Subcutaneous abdominal adipose tissue (tissue), 5 donors: ENCODE results near the gene DNAJB13.
"Not testable (repeated sequence)": the region's sequence is repeated elsewhere in the genome, so short reads cannot be mapped to it uniquely, and the experiment has no call there.

Experiments used
- H3K27ac ChIP-seq: one replicate; pipeline ENCODE4 v1.7.0; 2013; ENCODE audit warnings: low read depth, mild to moderate bottlenecking, inconsistent platforms, low read length, moderate library complexity
- H3K27me3 ChIP-seq, 5 donors: one replicate each; pipeline ENCODE4 v1.7.0; 2013; ENCODE audit warnings: low read length in 5 of 5, inconsistent platforms in 1 of 5; ENCODE audit not compliant: control insufficient read depth in 5 of 5, insufficient read depth in 4 of 5
- H3K36me3 ChIP-seq, 5 donors: one replicate each; pipeline ENCODE4 v1.7.0; 2013; ENCODE audit warnings: low read length in 5 of 5; ENCODE audit not compliant: control insufficient read depth in 5 of 5, insufficient read depth in 5 of 5
- H3K4me1 ChIP-seq, 5 donors: one replicate each; pipeline ENCODE4 v1.7.0; 2013; ENCODE audit warnings: low read length in 5 of 5, mild to moderate bottlenecking in 3 of 5, moderate library complexity in 1 of 5; ENCODE audit not compliant: control insufficient read depth in 5 of 5, insufficient read depth in 5 of 5
- H3K4me3 ChIP-seq, 5 donors: one replicate each; pipeline ENCODE4 v1.7.0; 2013; ENCODE audit warnings: low read length in 5 of 5, low read depth in 1 of 5
- H3K9ac ChIP-seq, 5 donors: one replicate each; pipeline ENCODE4 v1.7.0; 2013; ENCODE audit warnings: low read length in 5 of 5, mild to moderate bottlenecking in 4 of 5, moderate library complexity in 3 of 5
- H3K9me3 ChIP-seq, 5 donors: one replicate each; pipeline ENCODE4 v1.7.0; 2013; ENCODE audit warnings: low read length in 5 of 5; ENCODE audit not compliant: control insufficient read depth in 5 of 5
- donor health status: healthy.
- donor health status: healthy.
- donor health status: healthy.
- donor health status: healthy.
- donor health status: healthy.

The DNAJB13 gene

DNA sequence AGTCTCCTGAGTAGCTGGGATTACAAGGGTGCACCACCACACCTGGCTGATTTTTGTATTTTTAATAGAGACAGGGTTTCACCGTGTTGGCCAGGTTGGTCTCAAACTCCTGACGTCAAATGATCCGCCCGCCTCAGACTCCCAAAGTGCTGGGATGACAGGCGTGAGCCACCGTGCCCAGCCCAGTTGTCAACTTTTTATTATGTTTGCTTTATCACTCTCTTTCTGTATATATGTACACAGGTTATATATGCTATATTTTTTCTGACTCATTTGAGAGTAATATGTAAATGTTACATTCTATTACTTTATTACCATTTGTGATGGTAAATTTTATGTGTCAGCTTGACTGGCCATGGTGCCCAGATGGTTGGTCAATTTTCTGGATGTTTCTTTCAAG is 18.9 kb upstream of the DNAJB13 start:
- no peaks in the 10 kb centered on the region for H3K4me1 ChIP-seq
- no peak overlapping the region for H3K9ac ChIP-seq
- H3K9me3 ChIP-seq: no peaks in the 10 kb centered on the region
- peaks cover 22 to 41% (median 29%) of the 10 kb centered on the region in 5 donors for H3K36me3 ChIP-seq
- H3K27me3 ChIP-seq: no peaks in the 10 kb centered on the region
- no peak overlapping the region for H3K4me3 ChIP-seq
- H3K27ac ChIP-seq: no peak overlapping the region

DNA sequence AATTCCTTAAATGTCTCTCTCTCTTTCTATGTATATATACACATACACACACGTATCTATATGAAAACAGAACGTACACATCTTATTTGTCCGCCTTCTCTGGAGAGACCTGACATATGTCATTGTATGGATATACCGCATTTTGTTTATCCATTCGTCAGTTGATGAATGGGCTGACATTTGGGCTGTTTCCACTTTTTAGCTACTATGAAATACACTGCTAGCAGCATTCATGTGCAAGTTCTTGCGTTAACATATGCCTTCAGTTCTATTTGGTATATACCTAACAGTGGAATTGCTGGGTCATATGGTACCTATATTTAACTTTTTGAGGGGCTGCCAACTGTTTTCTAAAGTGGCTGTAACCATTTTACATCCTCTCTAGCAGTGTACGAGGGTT is 18.0 kb upstream of the DNAJB13 start:
- no peak overlapping the region for H3K4me3 ChIP-seq
- H3K9me3 ChIP-seq: no peaks in the 10 kb centered on the region
- H3K27me3 ChIP-seq: no peaks in the 10 kb centered on the region
- H3K4me1 ChIP-seq: no peaks in the 10 kb centered on the region
- H3K9ac ChIP-seq: no peak overlapping the region
- H3K36me3 ChIP-seq: peaks cover 15 to 32% (median 21%) of the 10 kb centered on the region in 5 donors
- H3K27ac ChIP-seq: no peak overlapping the region

DNA sequence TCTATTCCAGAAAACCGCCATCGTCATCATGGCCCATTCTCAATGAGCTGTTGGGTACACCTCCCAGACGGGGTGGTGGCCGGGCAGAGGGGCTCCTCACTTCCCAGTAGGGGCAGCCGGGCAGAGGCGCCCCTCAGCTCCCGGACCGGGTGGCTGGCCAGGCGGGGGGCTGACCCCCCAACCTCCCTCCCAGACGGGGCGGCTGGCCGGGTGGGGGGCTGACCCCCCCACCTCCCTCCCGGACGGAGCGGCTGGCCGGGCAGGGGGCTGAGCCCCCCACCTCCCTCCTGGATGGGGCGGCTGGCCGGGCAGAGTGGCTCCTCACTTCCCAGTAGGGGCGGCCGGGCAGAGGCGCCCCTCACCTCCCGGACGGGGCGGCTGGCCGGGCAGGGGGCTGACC is 14.8 kb upstream of the DNAJB13 start:
- Histone ChIP-seq H3K36me3 (peaks cover 2 to 15% (median 8%) of the 10 kb centered on the region in 5 donors), H3K9me3 (peaks cover 0 to 11% (median 5%) of the 10 kb centered on the region in 5 donors)
- not testable (repeated sequence) for H3K9ac ChIP-seq, H3K4me1 ChIP-seq, H3K27me3 ChIP-seq, H3K4me3 ChIP-seq, H3K27ac ChIP-seq

- peaks cover 0 to 3% (median 3%) of the 10 kb centered on the region in 5 donors for H3K36me3 ChIP-seq
- H3K27me3 ChIP-seq: no peaks in the 10 kb centered on the region
- peaks cover 0 to 5% (median 0%) of the 10 kb centered on the region in 5 donors for H3K4me1 ChIP-seq
- H3K4me3 ChIP-seq: no peak overlapping the region
- no peak overlapping the region for H3K9ac ChIP-seq
- H3K27ac ChIP-seq: no peak overlapping the region
- peaks cover 0 to 11% (median 5%) of the 10 kb centered on the region in 5 donors for H3K9me3 ChIP-seq
Measured at GRCh38 chr11:73939096-73939495, 11.7 kb upstream of the DNAJB13 start.

DNA sequence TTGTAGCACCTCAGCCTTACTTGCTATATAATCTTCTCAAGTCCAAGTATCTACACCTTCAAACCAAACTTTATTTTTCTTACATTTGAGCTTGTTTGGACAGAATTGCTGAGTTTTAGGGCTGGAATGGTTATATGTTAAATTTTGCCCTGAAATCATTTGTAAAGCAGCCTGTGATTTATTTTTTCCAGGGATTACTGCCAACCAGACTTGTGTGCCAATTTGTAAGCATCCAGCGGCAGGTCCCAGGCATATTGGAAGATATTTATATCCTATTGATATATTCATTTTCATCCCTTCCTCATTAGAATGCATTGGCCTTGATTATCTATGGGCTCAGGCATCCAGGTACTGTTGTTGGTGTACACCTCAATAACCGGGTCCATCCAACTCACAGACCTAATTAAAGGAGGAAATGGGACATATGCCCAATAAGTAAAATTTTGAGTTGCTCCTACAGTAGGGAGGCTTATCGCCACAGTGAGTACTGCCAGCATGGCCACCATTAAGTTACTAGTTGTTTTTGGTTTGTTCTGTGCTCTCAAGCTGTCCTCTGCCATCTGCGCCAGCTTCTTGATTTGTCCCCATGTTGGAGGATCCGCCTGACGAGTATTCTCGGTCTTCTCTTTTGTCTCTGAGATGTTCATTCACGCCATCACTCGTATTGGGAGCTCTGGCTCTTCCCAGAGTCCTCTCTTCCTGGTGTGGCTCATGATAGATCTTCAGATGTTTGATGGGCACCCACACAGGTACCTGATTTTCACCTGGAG is 9.8 kb upstream of the DNAJB13 start:
- H3K9ac ChIP-seq: no peak overlapping the region
- H3K27me3 ChIP-seq: no peaks in the 10 kb centered on the region
- H3K9me3 ChIP-seq: peaks cover 0 to 11% (median 5%) of the 10 kb centered on the region in 5 donors
- H3K36me3 ChIP-seq: no peaks in the 10 kb centered on the region
- no peak overlapping the region for H3K4me3 ChIP-seq
- no peak overlapping the region for H3K27ac ChIP-seq
- peaks cover 0 to 7% (median 0%) of the 10 kb centered on the region in 5 donors for H3K4me1 ChIP-seq

GRCh38 chr11:73942010-73942409 is 8.8 kb upstream of the DNAJB13 start:
- Histone ChIP-seq H3K4me1 (peaks cover 0 to 7% (median 0%) of the 10 kb centered on the region in 5 donors), H3K36me3 (no peaks in the 10 kb centered on the region), H3K9ac (no peak overlapping the region), H3K9me3 (peaks cover 0 to 11% (median 5%) of the 10 kb centered on the region in 5 donors), H3K4me3 (no peak overlapping the region), H3K27me3 (no peaks in the 10 kb centered on the region), H3K27ac (no peak overlapping the region)

GRCh38 chr11:73944085-73944484 is 6.7 kb upstream of the DNAJB13 start:
- Histone ChIP-seq H3K9me3 (peaks cover 0 to 5% (median under 1%) of the 10 kb centered on the region in 5 donors), H3K27ac (no peak overlapping the region), H3K27me3 (no peaks in the 10 kb centered on the region), H3K36me3 (no peaks in the 10 kb centered on the region), H3K4me1 (peaks cover 0 to 7% (median 0%) of the 10 kb centered on the region in 5 donors), H3K9ac (no peak overlapping the region), H3K4me3 (no peak overlapping the region)

- Histone ChIP-seq H3K27ac (no peak overlapping the region), H3K36me3 (no peaks in the 10 kb centered on the region), H3K27me3 (no peaks in the 10 kb centered on the region), H3K4me3 (no peak overlapping the region), H3K9me3 (peaks cover 0 to 2% (median 0%) of the 10 kb centered on the region in 5 donors), H3K4me1 (peaks cover 0 to 7% (median 0%) of the 10 kb centered on the region in 5 donors), H3K9ac (no peak overlapping the region)
Measured at GRCh38 chr11:73944901-73945300, 5.9 kb upstream of the DNAJB13 start.

GRCh38 chr11:73945396-73945795 is 5.4 kb upstream of the DNAJB13 start:
- H3K9me3 ChIP-seq: peaks cover 0 to 2% (median 0%) of the 10 kb centered on the region in 5 donors
- no peaks in the 10 kb centered on the region for H3K27me3 ChIP-seq
- peaks cover 0 to 7% (median 0%) of the 10 kb centered on the region in 5 donors for H3K4me1 ChIP-seq
- no peak overlapping the region for H3K4me3 ChIP-seq
- H3K36me3 ChIP-seq: no peaks in the 10 kb centered on the region
- no peak overlapping the region for H3K9ac ChIP-seq
- H3K27ac ChIP-seq: no peak overlapping the region

GRCh38 chr11:73946798-73947458 is 3.9 kb upstream of the DNAJB13 start:
- Histone ChIP-seq H3K27ac (no peak overlapping the region), H3K9me3 (no peaks in the 10 kb centered on the region), H3K27me3 (no peaks in the 10 kb centered on the region), H3K4me1 (peaks cover 0 to 7% (median 0%) of the 10 kb centered on the region in 5 donors), H3K4me3 (no peak overlapping the region), H3K36me3 (no peaks in the 10 kb centered on the region), H3K9ac (no peak overlapping the region)
